ENCODE results near the gene STAMBPL1. TPM values are rescaled to one million over a fixed set of nuclear protein-coding genes. Genes with fewer than 3 reads are reported as not detected.

The STAMBPL1 gene
- total and polyA plus RNA-seq, 10 donors = 6.2 to 49.4 (median 25.6) TPM

DNA sequence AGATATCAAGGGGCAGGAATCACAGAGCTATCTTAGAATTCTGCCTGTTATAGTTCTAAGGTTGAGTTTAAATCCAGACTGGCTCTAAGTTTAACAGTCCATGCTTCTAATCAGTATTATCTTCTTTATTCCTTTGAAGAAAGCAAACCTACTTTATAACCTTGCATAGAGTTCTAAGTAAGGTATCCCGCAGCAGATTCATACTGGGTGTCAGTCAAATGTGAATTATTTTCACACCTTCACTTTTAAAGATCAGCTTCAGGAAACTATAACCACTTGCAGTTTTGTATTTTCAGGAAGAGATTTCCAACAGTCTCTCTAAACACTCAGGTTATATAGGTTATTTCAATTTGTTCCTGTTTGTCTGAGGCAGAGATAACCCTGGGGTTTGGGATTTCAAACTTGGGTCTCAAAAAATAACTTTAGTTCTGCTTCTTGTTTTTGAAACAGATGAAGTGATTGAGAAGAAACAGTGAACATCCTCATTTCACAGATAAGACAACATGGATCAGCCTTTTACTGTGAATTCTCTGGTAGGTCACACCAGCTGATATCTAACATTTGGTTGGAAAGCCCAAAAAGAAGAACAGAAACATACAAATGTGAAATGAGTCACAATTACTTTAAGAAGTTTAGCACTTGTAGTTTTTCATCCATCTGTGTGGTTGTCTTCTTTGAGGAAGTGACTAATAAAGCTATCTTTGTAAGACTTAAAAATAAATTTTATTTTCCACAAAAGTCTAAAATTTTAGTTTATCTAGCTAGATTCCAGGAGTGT is 21.4 kb downstream of the STAMBPL1 start:
- peaks cover 3 to 64% (median 22%) of the 10 kb centered on the region in 6 donors for H3K4me1 ChIP-seq
- H3K9me3 ChIP-seq = no peaks in the 10 kb centered on the region
- DNase-seq = no peak
- intact Hi-C loops (cut with DNase I; ENCODE audit: low total_unique reads) = no loop called here
- peaks cover 0 to 47% (median 22%) of the 10 kb centered on the region in 6 donors for H3K36me3 ChIP-seq
- no peak overlapping the region for H3K4me3 ChIP-seq
- no peaks in the 10 kb centered on the region for H3K27me3 ChIP-seq (replicated peaks in 1 of 7)
- peak overlapping the region; percentile 4 to 70 (median 58) for H3K27ac ChIP-seq
- TF ChIP-seq POLR2AphosphoS5 (IDR thresholded peaks at IDR 0.05) (no peak), POLR2A (IDR thresholded peaks at IDR 0.05) (no peak)
- TF ChIP-seq, protein P1, sequence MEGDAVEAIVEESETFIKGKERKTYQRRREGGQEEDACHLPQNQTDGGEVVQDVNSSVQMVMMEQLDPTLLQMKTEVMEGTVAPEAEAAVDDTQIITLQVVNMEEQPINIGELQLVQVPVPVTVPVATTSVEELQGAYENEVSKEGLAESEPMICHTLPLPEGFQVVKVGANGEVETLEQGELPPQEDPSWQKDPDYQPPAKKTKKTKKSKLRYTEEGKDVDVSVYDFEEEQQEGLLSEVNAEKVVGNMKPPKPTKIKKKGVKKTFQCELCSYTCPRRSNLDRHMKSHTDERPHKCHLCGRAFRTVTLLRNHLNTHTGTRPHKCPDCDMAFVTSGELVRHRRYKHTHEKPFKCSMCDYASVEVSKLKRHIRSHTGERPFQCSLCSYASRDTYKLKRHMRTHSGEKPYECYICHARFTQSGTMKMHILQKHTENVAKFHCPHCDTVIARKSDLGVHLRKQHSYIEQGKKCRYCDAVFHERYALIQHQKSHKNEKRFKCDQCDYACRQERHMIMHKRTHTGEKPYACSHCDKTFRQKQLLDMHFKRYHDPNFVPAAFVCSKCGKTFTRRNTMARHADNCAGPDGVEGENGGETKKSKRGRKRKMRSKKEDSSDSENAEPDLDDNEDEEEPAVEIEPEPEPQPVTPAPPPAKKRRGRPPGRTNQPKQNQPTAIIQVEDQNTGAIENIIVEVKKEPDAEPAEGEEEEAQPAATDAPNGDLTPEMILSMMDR (IDR thresholded peaks at IDR 0.05 in 8 of 11, conservative IDR thresholded peaks at IDR 0.05 in 3 of 11) = no peak
- 68 to 83% (median 73%) methylated on average over 1 of the region's 1 CpG for WGBS, 5 donors

DNA sequence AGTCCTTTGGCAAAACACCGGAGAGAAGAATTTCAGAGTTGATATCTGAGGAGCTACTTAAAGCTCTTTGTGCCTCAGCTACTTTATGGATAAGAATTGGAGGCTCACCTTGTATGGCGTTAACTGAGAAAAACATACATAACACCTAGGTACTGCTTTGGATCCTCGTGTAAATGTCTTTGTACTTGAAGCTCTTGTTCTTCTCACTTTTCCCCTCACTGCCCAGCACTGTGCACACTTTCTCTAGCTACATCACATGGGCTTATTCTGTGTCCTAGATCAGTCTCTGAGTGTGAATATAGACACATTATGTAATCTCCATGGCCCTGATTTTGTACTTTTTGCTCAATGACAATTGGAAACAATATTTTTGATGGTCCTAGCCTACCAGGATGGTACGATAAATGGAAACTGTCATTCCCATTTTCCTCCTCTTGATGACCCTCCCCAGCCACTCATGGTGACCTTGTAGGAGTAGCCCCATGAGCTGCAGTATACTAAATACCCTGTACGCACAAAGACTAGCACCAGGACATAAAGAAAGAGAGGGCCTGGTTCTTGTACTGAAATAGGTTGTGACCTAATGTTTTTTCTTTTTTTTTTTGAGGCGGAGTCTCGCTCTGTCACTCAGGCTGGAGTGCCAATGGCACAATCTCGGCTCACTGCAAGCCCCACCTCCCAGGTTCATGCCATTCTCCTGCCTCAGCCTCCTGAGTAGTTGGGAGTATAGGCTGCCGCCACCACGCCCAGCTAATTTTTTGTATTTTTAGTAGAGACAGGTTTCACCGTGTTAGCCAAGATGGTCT is 22.1 kb downstream of the STAMBPL1 start:
- no peaks in the 10 kb centered on the region for H3K9me3 ChIP-seq
- peak overlapping the region in 6 of 8 donors; percentile 37 to 70 (median 66) for H3K27ac ChIP-seq
- no peak for DNase-seq
- no peaks in the 10 kb centered on the region for H3K27me3 ChIP-seq (replicated peaks in 1 of 7)
- no peak overlapping the region for H3K4me3 ChIP-seq
- peaks cover 0 to 55% (median 27%) of the 10 kb centered on the region in 6 donors for H3K36me3 ChIP-seq
- intact Hi-C loops (cut with DNase I; ENCODE audit: low total_unique reads) = no loop called here
- 88 to 90% (median 89%) methylated on average over 11 of the region's 11 CpGs for WGBS, 5 donors
- H3K4me1 ChIP-seq = peaks cover 3 to 56% (median 22%) of the 10 kb centered on the region in 6 donors
- TF ChIP-seq POLR2AphosphoS5 (IDR thresholded peaks at IDR 0.05) (no peak), POLR2A (IDR thresholded peaks at IDR 0.05) (no peak)
- TF ChIP-seq, protein P1 (IDR thresholded peaks at IDR 0.05 in 8 of 11, conservative IDR thresholded peaks at IDR 0.05 in 3 of 11) = no peak

DNA sequence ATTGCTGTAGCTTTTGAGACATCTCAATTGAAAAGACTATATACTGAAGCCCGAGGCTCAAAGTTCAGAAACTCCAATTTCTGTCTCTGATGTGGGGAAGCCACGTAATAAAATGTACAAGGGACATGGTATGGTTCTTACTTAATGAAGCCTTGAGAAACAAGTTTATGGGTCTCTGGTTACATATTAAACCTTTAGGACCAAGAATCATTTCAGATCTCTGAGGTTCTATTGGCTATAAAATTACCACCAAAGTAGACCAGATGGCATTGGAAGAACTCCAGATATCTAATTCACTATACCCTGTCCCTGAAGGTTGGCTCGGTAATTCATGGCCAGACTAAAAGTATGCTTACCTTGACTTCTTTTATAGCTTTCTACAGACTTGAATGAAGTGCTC is 23.7 kb downstream of the STAMBPL1 start:
- H3K9me3 ChIP-seq = no peaks in the 10 kb centered on the region
- H3K4me3 ChIP-seq = no peak overlapping the region
- no peaks in the 10 kb centered on the region for H3K27me3 ChIP-seq (replicated peaks in 1 of 7)
- peaks cover 0 to 70% (median 34%) of the 10 kb centered on the region in 6 donors for H3K36me3 ChIP-seq
- H3K4me1 ChIP-seq = peaks cover 3 to 40% (median 19%) of the 10 kb centered on the region in 6 donors
- 93 to 98% (median 97%) methylated on average over 3 of the region's 3 CpGs for WGBS, 5 donors
- intact Hi-C loops (cut with DNase I; ENCODE audit: low total_unique reads) = no loop called here
- no peak overlapping the region for H3K27ac ChIP-seq
- no peak for DNase-seq
- TF ChIP-seq POLR2A (IDR thresholded peaks at IDR 0.05) (no peak), POLR2AphosphoS5 (IDR thresholded peaks at IDR 0.05) (no peak)
- TF ChIP-seq, protein P1 (IDR thresholded peaks at IDR 0.05 in 8 of 11, conservative IDR thresholded peaks at IDR 0.05 in 3 of 11) = no peak

DNA sequence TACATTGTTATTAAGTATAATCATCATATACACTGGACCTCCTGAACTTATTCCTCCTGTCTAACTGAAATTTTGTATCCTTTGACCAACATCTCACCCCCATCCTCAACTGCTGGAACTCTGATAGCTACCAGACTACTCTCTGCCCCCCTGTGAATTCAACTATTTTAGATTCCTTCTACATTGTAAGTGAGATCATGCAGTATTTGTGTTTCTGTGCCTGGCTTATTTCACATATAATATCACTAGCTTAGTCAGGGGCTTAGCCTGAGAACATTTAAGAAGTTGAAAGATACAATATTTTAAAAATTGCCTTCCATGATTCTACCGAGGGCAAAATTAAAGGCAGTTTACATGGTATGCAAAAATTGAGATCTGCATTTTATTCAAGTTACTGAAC is 26.9 kb downstream of the STAMBPL1 start:
- Histone ChIP-seq H3K27ac (no peak overlapping the region), H3K27me3 (replicated peaks in 1 of 7) (no peaks in the 10 kb centered on the region), H3K4me1 (peaks cover 0 to 8% (median 3%) of the 10 kb centered on the region in 6 donors), H3K36me3 (peaks cover 0 to 96% (median 38%) of the 10 kb centered on the region in 6 donors), H3K9me3 (no peaks in the 10 kb centered on the region), H3K4me3 (no peak overlapping the region)
- WGBS, 5 donors = 87 to 98% (median 89%) methylated on average over 1 of the region's 1 CpG
- DNase-seq = no peak
- intact Hi-C loops (cut with DNase I; ENCODE audit: low total_unique reads) = no loop called here
- no peak for TF ChIP-seq POLR2A (IDR thresholded peaks at IDR 0.05)
- TF ChIP-seq, protein P1 (IDR thresholded peaks at IDR 0.05 in 8 of 11, conservative IDR thresholded peaks at IDR 0.05 in 3 of 11) = no peak
- no peak for TF ChIP-seq POLR2AphosphoS5 (IDR thresholded peaks at IDR 0.05)
